Activated CD8-positive, alpha-beta T cell treated with anti-CD3 and anti-CD28 coated beads for 36 hours (primary cell): ENCODE measurements around the gene NARS2. TPM values are rescaled to one million over a fixed set of nuclear protein-coding genes. Genes with fewer than 3 reads are reported as not detected.

Experiments
- ATAC-seq: fragments of 200-7000 bp; cut with Tn5 transposase; one replicate; pipeline ENCODE4 v1.10.0; 2021; ENCODE audit warnings: mild to moderate bottlenecking, moderate library complexity
- CTCF ChIA-PET: fragments of 350-600 bp; sonication (Branson Sonifier 250); formaldehyde crosslinking; loops from one replicate; lab custom pipeline; 2021; ENCODE audit warnings: antibody characterized with exemption; lab: Charles Lee
- POLR2A ChIA-PET: fragments of 350-600 bp; sonication (Branson Sonifier 250); formaldehyde crosslinking; loops from one replicate; lab custom pipeline; 2021; ENCODE audit warnings: antibody characterized with exemption; lab: Charles Lee
- DNase-seq: peaks from one replicate; pipeline ENCODE4 v3.0.0-alpha.2; 2020
- H3K27ac Mint-ChIP-seq: one replicate; pipeline ENCODE4 v1.8.0; 2021; ENCODE audit warnings: mild to moderate bottlenecking, mixed read lengths
- H3K27me3 Mint-ChIP-seq: one replicate; pipeline ENCODE4 v1.8.0; 2021; ENCODE audit warnings: mixed read lengths
- H3K36me3 Mint-ChIP-seq: one replicate; pipeline ENCODE4 v1.8.0; 2021; ENCODE audit warnings: low read depth, mixed read lengths
- H3K4me1 Mint-ChIP-seq: one replicate; pipeline ENCODE4 v1.8.0; 2021; ENCODE audit warnings: low read depth, mixed read lengths
- H3K4me3 Mint-ChIP-seq: one replicate; pipeline ENCODE4 v1.8.0; 2021; ENCODE audit warnings: mild to moderate bottlenecking, moderate library complexity, mixed read lengths
- H3K9me3 Mint-ChIP-seq: one replicate; pipeline ENCODE4 v1.8.0; 2021; ENCODE audit warnings: mixed read lengths
- intact Hi-C: fragments of 100-400 bp; cut with micrococcal nuclease; formaldehyde crosslinking; loops from one replicate; pipeline ENCODE4 v1.10.0; 2022
- total RNA-seq, 2 experiments: library from RNA; stranded (reverse); gene quantifications; one replicate each; pipeline ENCODE4 v1.2.3, GENCODE V29; 2021
- TF ChIP-seq, protein P1 (sequence below): fragments of 200-600 bp; IDR thresholded peaks from one replicate; pipeline ENCODE4 v1.8.0; 2022; ENCODE audit warnings: antibody characterized with exemption, mild to moderate bottlenecking

The NARS2 gene
- total RNA-seq, 2 experiments from 2014 or later: 26.2 to 32.1 TPM

DNA sequence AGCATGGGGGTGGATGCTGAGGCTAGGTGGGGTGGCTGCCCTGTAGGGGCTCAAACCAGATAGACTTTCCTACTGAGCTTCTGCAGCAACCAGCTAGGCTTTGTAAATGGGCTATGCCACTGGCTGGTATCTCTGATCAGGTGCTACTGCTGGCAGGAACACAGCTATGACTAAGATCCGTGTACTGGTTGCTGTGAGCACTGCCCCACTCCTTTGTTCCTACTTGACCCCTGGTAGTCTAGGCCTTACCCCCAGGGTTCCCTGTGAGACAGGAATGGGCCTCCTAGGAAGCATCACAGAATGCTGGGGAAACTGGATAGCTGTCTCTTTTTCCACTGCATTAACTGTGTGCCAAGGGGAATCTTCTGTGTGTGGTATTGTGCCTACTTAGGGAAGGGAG is 98.6 kb downstream of the NARS2 start:
- POLR2A ChIA-PET: no interaction called here
- Mint-ChIP-seq H3K27ac (no peak overlapping the region), H3K36me3 (peaks cover 41% of the 10 kb centered on the region), H3K4me1 (no peaks in the 10 kb centered on the region), H3K27me3 (no peaks in the 10 kb centered on the region), H3K9me3 (no peaks in the 10 kb centered on the region), H3K4me3 (no peak overlapping the region)
- CTCF ChIA-PET: interaction anchor here (1.1 kb wide), 1 partner anchor 21 kb away, joined by 3 read pairs; no protein-coding TSS in a partner anchor
- DNase-seq (no peak), ATAC-seq (no peak)
- TF ChIP-seq, protein P1, sequence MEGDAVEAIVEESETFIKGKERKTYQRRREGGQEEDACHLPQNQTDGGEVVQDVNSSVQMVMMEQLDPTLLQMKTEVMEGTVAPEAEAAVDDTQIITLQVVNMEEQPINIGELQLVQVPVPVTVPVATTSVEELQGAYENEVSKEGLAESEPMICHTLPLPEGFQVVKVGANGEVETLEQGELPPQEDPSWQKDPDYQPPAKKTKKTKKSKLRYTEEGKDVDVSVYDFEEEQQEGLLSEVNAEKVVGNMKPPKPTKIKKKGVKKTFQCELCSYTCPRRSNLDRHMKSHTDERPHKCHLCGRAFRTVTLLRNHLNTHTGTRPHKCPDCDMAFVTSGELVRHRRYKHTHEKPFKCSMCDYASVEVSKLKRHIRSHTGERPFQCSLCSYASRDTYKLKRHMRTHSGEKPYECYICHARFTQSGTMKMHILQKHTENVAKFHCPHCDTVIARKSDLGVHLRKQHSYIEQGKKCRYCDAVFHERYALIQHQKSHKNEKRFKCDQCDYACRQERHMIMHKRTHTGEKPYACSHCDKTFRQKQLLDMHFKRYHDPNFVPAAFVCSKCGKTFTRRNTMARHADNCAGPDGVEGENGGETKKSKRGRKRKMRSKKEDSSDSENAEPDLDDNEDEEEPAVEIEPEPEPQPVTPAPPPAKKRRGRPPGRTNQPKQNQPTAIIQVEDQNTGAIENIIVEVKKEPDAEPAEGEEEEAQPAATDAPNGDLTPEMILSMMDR: no peak
- intact Hi-C loops: no loop called here

GRCh38 chr11:78474451-78474850 is 100.2 kb downstream of the NARS2 start:
- ChIA-PET POLR2A (interaction anchor here (0.6 kb wide), 1 partner anchor 19 kb away, joined by 3 read pairs; no protein-coding TSS in a partner anchor), CTCF (interaction anchor here (1.3 kb wide), 1 partner anchor 90 kb away, joined by 4 read pairs; no protein-coding TSS in a partner anchor)
- ATAC-seq (no peak), DNase-seq (no peak)
- Mint-ChIP-seq H3K27me3 (no peaks in the 10 kb centered on the region), H3K27ac (no peak overlapping the region), H3K4me3 (no peak overlapping the region), H3K36me3 (peaks cover 40% of the 10 kb centered on the region), H3K4me1 (no peaks in the 10 kb centered on the region), H3K9me3 (no peaks in the 10 kb centered on the region)
- intact Hi-C loops: no loop called here
- TF ChIP-seq, protein P1: no peak

- ATAC-seq: no peak
- H3K36me3 Mint-ChIP-seq: peaks cover 35% of the 10 kb centered on the region
- intact Hi-C loops: no loop called here
Observed at GRCh38 chr11:78472905-78473304, 101.8 kb downstream of the NARS2 start.

DNA sequence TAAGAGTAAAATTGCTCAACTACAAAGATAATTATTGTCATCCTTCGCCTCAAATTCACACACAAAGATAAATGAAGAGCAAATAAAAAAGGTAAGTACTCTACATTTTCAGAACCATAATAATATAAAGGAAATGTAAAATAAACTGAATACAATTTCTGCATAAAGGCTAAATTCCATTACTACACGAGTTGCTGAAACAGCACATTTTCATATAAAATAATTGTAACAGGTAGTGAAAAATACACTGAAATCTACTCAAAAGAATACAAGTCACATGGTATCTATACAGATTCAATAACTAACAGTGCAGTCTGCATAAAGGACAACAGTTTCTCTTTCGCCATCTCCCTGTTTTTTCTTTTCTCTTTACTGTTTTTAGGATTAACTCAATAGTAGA is 102.3 kb downstream of the NARS2 start:
- DNase-seq (no peak), ATAC-seq (no peak)
- Mint-ChIP-seq H3K4me3 (no peak overlapping the region), H3K9me3 (no peaks in the 10 kb centered on the region), H3K27ac (no peak overlapping the region), H3K36me3 (peaks cover 36% of the 10 kb centered on the region), H3K4me1 (no peaks in the 10 kb centered on the region), H3K27me3 (no peaks in the 10 kb centered on the region)
- ChIA-PET CTCF (no interaction called here), POLR2A (no interaction called here)
- intact Hi-C loops: no loop called here
- TF ChIP-seq, protein P1: no peak

More at GRCh38 chr11:78472905-78473304, 101.8 kb downstream of the NARS2 start:
- no peaks in the 10 kb centered on the region for H3K9me3 Mint-ChIP-seq
- TF ChIP-seq, protein P1: no peak
- H3K27me3 Mint-ChIP-seq: no peaks in the 10 kb centered on the region
- no peak for DNase-seq
- ChIA-PET CTCF (no interaction called here), POLR2A (no interaction called here)
- H3K27ac Mint-ChIP-seq: no peak overlapping the region
- H3K4me3 Mint-ChIP-seq: no peak overlapping the region
- H3K4me1 Mint-ChIP-seq: no peaks in the 10 kb centered on the region

DNA sequence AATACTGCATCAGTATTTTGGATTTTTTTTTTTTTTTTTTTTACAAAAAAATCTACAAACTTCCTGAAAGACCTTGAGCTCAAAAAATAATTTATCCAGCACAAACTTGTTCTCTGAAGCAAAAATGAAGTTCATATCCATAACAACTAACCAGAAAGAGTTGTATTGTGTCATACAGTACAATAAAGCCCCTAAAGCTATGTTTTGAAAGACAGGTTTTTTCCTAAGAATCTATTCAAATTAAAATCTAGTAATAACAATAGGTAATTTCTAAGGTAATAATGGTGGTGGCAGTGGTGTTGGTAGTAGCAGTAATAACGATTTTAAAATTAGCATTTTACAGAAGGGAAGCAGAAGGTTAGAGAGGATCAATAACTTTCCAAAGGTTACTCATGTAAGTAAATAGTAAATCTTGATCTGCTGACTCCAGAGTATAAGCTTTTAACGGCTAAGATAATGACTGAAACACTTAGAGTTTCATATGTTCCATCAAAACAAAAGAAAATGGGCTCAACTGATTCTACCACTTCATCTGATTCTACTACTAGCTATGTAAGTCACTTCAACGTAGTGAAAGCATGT is 103.7 kb downstream of the NARS2 start:
- no peak for DNase-seq
- Mint-ChIP-seq H3K36me3 (peaks cover 31% of the 10 kb centered on the region), H3K27me3 (no peaks in the 10 kb centered on the region), H3K27ac (no peak overlapping the region), H3K9me3 (no peaks in the 10 kb centered on the region), H3K4me3 (no peak overlapping the region), H3K4me1 (peaks cover under 1% of the 10 kb centered on the region)
- ATAC-seq: no peak
- TF ChIP-seq, protein P1: no peak
- ChIA-PET POLR2A (no interaction called here), CTCF (no interaction called here)
- intact Hi-C loops: no loop called here
